WI38 (cell line): ENCODE results near the gene NGEF.

Experiments
- H3K4me3 ChIP-seq: 2 replicates; pipeline ENCODE4 v1.5.1; 2011; ENCODE audit warnings: low read depth, mild to moderate bottlenecking, control low read depth, low read length
- TF ChIP-seq, protein P1 (sequence below): IDR thresholded peaks from 2 replicates; pipeline ENCODE4 v1.5.1; 2012; ENCODE audit warnings: low read depth, mild to moderate bottlenecking, control low read depth, low read length

NGEF gene

DNA sequence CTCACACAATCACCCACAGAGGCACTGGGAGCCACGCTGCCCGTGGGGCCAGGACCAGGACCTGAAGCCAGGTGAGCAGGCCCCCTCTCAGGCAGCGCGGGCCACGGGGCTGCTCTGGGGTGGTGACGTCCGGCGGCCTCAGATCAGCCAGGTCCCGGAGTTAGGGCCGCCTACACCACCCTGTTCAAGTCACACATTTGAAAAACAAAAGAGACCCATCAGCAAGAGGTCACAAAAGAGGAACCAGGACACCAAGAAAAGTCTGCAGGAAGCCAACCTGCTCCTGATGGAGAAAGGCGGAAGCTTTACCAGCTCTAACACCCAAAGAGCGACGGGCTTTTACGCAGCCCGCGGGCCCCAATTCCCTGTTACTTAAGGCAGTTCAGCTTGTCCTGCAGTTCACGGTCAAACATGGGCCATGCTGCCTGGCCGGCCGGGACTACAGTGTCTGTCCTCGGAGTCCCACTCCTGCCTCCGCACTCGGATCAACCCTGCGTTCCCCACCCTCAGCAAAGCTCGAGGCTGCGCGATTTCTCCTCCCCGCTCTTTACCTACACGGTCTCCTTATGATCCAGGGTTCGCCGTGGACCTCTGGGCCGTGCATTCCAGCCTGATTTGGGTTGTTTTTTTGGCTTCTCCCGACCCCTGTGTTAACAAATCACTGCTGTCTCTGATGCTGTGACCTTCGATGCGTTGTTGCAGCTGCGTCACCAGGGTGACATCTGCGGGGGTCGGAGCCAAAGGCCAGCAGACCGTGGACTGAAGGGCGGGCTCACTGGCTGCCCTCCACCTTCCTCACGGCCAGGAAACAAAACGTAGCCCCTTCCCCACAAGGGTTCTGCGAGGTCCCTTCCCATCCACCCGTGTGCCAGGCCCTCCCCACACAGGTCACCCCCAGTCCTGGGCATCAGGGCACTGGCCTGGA lies 112.0 kb downstream of the NGEF start:
- TF ChIP-seq, protein P1, sequence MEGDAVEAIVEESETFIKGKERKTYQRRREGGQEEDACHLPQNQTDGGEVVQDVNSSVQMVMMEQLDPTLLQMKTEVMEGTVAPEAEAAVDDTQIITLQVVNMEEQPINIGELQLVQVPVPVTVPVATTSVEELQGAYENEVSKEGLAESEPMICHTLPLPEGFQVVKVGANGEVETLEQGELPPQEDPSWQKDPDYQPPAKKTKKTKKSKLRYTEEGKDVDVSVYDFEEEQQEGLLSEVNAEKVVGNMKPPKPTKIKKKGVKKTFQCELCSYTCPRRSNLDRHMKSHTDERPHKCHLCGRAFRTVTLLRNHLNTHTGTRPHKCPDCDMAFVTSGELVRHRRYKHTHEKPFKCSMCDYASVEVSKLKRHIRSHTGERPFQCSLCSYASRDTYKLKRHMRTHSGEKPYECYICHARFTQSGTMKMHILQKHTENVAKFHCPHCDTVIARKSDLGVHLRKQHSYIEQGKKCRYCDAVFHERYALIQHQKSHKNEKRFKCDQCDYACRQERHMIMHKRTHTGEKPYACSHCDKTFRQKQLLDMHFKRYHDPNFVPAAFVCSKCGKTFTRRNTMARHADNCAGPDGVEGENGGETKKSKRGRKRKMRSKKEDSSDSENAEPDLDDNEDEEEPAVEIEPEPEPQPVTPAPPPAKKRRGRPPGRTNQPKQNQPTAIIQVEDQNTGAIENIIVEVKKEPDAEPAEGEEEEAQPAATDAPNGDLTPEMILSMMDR: no peak
- H3K4me3 ChIP-seq: no peak overlapping the region

DNA sequence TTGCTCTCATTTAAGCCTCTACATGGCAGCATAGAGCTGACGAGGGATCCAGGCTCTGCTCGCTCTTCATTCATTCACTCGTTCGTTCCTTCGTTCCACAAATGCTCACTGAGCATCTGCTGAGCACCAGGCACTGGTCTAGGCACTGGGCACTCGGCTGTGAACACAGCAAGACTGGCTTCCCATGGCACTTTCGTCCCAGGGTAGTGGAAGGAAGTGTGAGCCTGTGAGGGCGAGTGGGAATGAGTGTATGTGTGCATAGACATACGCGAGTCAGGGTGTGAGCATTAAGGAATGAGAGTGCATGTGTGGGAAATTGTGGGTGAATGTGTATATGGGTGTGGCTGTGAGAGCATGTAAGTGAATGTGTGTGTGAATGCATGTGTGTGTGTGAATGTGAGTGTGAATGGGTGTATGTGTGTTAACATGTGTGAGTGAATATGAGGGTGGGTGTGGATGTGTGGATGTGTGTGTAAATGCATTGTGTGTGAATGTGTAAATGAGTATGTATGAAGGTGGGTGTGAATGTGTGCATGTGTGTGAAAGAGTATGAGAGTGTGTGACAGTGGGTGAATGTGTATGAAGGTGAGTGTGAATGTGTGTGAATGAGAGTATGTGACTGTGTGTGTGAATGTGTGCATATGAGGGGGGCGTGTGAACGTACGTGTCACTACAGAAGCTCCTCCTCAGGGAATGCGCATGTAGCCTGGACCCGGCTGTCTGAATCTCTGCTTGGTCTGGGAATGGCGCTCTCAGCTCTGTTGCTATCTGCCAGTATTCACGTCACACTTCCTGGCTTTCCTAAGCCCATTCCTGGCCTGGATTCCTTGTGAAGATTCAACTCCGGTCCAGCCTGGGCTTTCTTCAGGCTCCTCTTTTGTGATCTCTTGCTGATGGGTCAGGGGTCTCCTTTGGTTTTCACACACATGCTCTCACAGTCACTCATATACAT lies 114.2 kb downstream of the NGEF start:
- H3K4me3 ChIP-seq: no peak overlapping the region
- TF ChIP-seq, protein P1: no peak

DNA sequence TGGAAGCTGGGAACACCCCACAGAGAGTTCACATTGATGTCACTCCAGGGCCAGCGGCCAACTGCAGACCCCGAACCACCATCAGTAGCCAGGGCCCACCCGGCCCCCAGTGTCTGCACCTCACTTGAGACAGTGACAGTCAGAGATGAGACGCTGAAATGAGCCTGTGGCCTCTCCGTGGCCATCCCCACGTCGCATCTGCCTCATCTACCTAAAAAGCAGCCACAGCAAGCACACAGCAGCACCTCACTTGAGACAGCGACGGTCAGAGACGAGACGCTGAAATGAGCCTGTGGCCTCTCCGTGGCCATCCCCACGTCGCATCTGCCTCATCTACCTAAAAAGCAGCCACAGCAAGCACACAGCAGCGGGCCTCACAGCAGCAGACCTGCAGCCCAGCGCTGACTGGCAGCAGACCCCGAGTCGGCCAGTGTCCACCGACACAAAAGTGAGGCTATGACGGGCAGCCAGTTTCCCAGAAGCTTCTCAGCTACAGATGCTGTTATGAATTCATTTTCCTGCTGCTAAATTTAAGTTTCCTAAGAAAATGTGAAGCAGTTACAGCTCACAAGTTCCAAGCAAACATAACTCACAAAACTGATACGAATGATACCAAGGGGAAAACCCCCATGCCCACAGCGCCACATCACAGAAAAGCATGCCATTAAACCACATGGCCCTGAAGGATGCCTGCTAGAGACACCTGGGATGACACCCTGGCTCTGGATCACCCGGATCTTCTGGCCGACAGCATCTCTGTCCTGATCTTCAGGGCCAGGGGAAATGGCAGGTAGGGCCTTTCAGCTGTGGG lies 115.3 kb downstream of the NGEF start:
- TF ChIP-seq, protein P1: no peak
- no peak overlapping the region for H3K4me3 ChIP-seq

DNA sequence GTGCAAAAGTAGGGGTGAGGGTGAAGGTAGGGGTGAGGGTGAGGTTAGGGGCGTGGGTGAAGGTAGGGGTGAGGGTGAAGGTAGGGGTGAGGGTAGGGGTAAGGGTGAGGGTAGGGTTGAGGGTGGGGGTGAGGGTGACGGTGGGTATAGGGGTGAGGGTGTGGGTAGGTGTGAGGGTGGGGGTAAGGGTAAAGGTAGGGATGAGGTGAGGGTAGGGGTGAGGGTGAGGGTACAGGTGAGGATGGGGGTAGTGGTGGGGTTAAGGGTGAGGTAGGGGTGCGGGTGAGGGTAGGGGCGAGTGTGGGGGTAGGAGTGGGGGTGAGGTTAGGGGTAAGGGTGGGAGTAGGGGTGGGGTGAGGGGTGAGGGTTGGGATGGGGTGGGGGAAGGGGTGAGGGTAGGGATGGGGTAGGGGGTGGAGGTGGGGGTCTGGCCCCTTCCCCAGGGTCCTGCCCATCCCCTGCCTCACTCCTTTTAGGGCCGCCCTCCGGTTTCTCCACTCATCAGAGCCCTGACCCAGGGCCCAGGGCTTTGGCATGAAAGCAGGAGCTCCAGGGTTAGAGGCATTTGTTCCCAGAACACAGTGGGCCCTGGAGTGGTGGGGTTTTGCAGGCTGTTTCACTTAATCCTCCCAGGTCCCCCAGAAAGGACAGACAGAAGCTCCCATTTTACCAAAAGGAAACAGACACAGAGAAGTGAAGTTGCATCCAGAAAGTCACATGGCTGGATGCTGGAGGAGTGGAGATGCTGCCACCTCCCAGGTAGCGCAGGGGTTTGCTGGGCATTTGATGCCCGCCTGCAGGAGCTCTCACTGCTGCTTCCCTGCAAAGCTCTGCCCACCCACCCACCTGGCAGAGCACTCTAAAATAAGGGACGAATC lies 116.1 kb downstream of the NGEF start:
- no peak overlapping the region for H3K4me3 ChIP-seq
- TF ChIP-seq, protein P1: no peak

DNA sequence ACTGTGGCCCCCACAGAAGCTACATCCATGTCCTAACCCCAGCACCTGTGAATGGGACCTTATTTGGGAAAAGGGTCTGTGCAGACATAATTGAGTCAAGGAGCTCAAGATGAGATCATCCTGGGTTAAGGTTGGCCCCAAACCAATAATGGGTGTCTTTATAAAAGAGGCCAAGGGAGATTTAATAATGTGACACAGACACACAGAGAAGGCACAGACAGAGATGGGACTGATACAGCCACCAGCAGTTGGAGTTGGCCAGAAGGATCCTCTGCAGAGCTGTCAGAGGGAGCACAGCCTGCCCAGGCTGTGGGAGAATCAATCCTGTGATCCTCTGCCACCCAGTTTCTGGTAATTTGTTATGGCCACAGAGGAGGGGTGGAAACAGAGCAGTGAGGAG lies 116.9 kb downstream of the NGEF start:
- TF ChIP-seq, protein P1: no peak
- no peak overlapping the region for H3K4me3 ChIP-seq

DNA sequence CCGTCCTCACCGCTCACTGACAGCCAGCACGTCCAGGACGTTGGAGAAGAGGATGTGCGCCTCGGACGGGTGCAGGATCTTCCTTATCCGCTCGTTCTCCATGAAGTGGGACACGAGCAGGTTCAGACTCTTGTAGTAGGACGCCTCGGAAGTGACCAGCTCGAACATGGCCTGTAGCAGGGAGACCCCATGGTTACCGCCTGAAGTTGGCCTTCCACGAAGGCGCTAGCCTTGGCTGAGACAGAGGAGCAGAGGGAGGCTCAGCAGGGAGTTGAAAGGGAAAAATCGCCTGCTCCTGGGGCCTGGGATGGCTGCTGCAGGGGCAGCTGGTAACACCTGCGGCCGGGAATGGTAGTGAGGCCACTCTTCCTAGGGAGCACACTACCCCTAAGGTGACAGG lies 118.3 kb downstream of the NGEF start:
- H3K4me3 ChIP-seq: no peak overlapping the region
- TF ChIP-seq, protein P1: no peak
